ENCODE results near the gene FBXL19. TPM values are rescaled to one million over a fixed set of nuclear protein-coding genes. Genes with fewer than 3 reads are reported as not detected.

FBXL19 gene
- total RNA-seq, 2 donors from 2014 or later, result 24.9 to 25.7 TPM

DNA sequence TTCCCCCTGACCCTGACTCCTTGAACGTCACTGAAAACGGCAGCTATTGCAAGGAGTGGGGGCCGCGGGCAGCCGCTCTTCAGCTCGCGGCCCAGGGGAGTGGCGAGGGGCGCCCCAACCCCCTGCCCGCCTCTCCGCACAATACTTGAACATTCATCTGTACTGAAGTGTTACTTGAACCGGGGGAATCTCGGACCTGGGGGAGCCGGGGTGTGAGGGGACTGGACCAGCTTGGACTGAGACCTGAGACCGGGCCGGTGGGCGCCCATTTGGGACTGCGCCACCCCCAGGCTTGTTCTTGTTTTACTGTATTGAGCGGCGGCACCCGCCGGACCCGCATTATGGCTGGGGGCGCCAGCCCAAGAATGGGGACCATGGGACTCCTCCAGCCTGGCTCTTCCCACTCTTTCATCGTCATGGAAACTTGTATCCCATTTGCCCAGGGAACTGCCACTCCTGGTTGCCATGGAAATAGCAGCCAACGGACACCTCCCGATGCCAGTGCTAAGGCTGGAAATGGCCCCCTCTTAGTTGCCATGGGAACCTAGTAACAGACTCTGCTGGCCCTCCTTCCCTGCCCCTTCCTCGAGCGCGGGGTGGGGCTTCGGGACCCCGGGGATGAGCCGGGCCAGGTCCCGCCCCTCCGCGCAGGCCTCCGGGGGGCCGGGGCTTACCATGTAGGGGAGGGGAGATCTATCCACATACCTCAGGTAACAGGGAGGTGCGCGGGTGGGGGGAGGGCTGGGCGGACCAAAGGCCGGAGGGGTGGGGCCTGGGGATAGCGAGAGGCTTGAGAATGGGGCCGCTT lies 24.7 kb downstream of the FBXL19 start:
- Mint-ChIP-seq H3K4me1 (ENCODE audit: low read depth) (peaks cover 15% of the 10 kb centered on the region), H3K9me3 (no peaks in the 10 kb centered on the region), H3K4me3 (peak overlapping the region in 1 of 2 donors; percentile 93), H3K27me3 (ENCODE audit: low read depth) (no peaks in the 10 kb centered on the region), H3K36me3 (ENCODE audit: insufficient read depth in 2 of 2) (peaks cover 0 to 5% of the 10 kb centered on the region in 2 donors), H3K27ac (no peak overlapping the region)
- ATAC-seq (replicated peaks in 1 of 2) (no peak), DNase-seq (no peak)

DNA sequence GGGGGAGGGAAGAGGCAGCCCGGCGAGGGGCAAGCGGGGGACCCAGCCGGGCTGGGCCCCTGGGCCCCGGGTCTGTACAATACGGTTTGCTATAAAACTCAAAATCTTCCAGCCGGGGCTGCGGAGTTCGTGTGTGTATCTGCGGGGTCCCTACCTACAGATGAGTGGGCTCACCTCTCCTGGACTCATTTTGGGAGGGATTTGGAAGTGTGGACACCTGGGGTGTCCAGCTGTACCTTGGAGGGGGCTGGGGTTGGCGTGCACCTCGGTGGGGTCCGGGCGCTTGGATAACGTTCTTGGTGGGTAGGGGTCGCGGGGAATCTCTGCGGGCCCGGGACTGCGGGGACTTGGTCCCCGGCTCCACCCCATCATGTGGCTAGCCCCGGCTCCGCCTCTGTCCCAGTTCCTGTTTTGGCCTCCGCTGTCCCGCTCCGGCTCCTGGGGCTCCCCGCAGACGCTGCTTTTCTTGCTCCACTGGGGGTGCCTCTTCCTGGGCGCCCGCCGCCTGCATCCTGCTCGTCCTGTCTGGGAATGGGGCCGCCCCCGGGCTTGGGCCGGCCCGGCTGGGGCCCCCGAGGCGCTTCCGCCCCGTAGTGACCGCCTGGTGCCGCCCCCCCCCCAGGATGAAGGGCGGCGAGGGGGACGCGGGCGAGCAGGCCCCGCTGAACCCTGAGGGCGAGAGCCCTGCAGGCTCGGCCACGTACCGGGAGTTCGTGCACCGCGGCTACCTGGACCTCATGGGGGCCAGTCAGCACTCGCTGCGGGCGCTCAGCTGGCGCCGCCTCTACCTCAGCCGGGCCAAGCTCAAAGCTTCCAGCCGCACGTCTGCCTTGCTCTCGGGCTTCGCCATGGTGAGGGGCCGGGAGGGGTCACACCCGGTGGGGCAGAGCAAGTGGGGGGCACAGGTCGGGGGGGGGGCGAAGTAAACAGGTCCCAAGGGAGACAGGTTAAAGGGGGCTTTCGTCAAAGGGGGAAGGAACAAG lies 25.6 kb downstream of the FBXL19 start, which contains the start of gene ORAI3:
TSS of gene ORAI3 (plus strand) at position 402 of the 983 bp plus-strand sequence. CDS start at position 624, 222 bp downstream.
- ATAC-seq (replicated peaks in 1 of 2) (peak; percentile 59 to 71), DNase-seq (peak; percentile 57 to 64)
- H3K9me3 Mint-ChIP-seq, result no peaks in the 10 kb centered on the region
- peaks cover 21% of the 10 kb centered on the region for H3K4me1 Mint-ChIP-seq (ENCODE audit: low read depth)
- peaks cover 0 to 5% of the 10 kb centered on the region in 2 donors for H3K36me3 Mint-ChIP-seq (ENCODE audit: insufficient read depth in 2 of 2)
- H3K27ac Mint-ChIP-seq, result peak within 1 kb of the TSS; percentile 73
- H3K4me3 Mint-ChIP-seq, result peak within 1 kb of the TSS; percentile 93 to 96
- no peaks in the 10 kb centered on the region for H3K27me3 Mint-ChIP-seq (ENCODE audit: low read depth)

DNA sequence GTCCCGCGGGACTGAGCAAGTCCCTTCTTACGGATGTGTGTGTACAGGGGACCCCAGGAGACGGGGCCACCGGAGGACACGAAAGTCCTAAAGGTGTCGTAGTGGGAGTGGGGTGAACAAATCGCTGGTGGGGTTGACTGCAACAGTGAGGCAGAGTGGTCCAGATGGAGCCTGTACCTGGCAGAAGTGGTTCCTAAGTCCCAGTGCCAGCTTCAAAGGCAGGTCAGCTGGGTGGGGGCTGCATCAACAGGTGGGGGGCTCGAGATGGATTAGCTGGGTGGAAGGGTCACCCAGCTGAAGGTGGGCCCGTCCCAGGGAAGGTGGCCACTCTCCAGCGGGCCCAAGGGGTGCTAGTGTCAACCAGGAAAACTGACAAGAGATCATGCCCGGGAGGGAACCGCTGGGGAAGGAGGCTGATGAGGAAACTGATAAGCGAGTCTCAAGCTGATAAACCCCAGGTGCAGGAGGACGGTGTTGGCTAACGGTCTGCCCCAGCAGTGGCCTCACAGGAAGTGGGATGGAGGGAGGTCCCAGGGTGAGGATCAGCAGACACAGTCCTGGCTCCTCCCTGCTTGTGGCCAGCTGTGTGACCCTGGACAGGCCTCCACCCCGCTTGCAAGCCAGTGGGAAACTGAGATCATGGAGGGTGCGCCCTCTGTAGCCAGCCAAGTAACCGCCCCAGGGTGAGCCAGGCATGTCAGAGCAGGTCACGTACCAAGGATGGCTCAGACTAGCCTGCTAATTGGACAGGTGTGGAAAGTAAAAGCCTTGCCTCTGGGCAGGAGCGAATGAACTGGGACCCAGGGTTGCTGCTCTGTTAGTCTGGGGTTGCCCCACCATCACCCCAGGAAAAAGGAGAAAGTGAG lies 26.5 kb downstream of the FBXL19 start:
- peaks cover 22% of the 10 kb centered on the region for H3K4me1 Mint-ChIP-seq (ENCODE audit: low read depth)
- peak overlapping the region; percentile 93 to 96 for H3K4me3 Mint-ChIP-seq
- H3K36me3 Mint-ChIP-seq (ENCODE audit: insufficient read depth in 2 of 2), result peaks cover 0 to 2% of the 10 kb centered on the region in 2 donors
- ATAC-seq (replicated peaks in 1 of 2) (peak; percentile 57 to 65), DNase-seq (peak; percentile 46 to 61)
- peak overlapping the region; percentile 73 for H3K27ac Mint-ChIP-seq
- H3K27me3 Mint-ChIP-seq (ENCODE audit: low read depth), result no peaks in the 10 kb centered on the region
- no peaks in the 10 kb centered on the region for H3K9me3 Mint-ChIP-seq

DNA sequence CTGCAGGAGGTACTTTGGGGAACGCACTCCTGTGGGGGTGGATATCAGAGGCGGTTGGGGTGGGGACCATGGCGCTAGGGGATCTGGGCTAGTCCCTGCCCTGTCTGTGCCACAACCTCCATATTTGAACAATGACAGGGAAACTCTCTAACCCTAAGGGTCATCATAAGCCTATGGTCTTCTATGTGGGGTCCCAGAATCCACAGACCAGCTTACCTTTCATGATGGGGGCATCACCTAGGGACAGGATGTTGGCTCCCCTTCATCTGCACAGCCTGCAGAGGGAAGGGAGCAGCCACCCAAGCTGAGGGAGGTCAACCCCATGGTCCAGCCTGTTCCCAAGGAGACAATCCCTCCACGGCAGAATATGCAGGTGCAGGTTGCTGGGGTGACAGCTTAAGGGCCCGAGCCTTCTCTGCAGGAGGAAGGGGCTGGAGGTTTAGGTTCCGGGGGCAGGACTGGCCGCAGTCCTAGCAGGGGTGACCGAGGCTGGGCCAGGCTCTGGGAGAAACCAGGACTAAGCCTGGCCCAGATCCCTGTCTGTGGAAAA lies 27.2 kb downstream of the FBXL19 start:
- peak in 1 of 2 donors; percentile 1 for ATAC-seq (replicated peaks in 1 of 2)
- DNase-seq, result no peak
- H3K27me3 Mint-ChIP-seq (ENCODE audit: low read depth), result no peaks in the 10 kb centered on the region
- peak overlapping the region; percentile 93 to 96 for H3K4me3 Mint-ChIP-seq
- H3K36me3 Mint-ChIP-seq (ENCODE audit: insufficient read depth in 2 of 2), result peaks cover 0 to 2% of the 10 kb centered on the region in 2 donors
- no peak overlapping the region for H3K27ac Mint-ChIP-seq
- no peaks in the 10 kb centered on the region for H3K9me3 Mint-ChIP-seq
- peaks cover 22% of the 10 kb centered on the region for H3K4me1 Mint-ChIP-seq (ENCODE audit: low read depth)

DNA sequence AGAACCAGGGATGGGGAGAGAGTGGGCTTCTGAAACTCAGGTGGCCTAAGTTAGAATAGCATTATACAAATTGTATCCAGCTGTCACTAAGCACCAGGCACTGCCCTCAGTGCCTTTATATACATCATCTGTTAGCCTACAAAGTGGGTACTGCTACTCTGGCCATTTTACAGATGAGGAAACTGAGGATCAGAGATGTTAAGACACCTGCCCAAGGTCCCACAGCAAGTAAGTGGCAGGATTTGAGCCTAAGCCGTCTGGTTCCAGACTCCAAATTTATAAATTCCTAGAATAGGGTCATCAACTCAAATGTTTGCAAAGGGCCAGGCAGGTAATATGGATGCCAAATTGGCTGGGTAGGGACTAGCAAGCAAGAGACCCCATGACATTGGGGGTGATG lies 27.8 kb downstream of the FBXL19 start:
- peaks cover 25% of the 10 kb centered on the region for H3K4me1 Mint-ChIP-seq (ENCODE audit: low read depth)
- no peaks in the 10 kb centered on the region for H3K36me3 Mint-ChIP-seq (ENCODE audit: insufficient read depth in 2 of 2)
- H3K9me3 Mint-ChIP-seq, result no peaks in the 10 kb centered on the region
- no peak overlapping the region for H3K27ac Mint-ChIP-seq
- no peaks in the 10 kb centered on the region for H3K27me3 Mint-ChIP-seq (ENCODE audit: low read depth)
- ATAC-seq (replicated peaks in 1 of 2) (no peak), DNase-seq (no peak)
- H3K4me3 Mint-ChIP-seq, result peak overlapping the region; percentile 17 to 32

DNA sequence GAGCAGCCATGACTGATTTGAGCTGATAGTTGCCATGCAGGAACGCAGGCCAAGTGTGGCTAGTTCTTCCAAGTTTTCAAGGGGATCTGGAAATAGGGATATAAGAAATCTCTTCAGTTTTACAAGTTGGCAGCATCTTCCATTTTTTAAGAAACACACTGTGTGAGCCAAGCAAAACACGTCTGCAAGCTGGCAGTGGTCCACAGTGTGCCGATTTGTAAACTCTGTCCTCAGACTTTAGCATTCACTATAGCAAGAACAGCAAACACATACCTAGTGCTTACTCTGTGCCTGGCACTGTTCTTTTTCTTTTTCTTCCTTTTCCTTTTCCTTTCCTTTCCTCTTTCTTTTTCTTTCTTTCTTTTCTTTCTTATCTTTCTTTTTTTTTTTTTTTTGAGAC lies 28.4 kb downstream of the FBXL19 start:
- H3K36me3 Mint-ChIP-seq (ENCODE audit: insufficient read depth in 2 of 2), result no peaks in the 10 kb centered on the region
- DNase-seq (no peak), ATAC-seq (replicated peaks in 1 of 2) (no peak)
- H3K4me3 Mint-ChIP-seq, result no peak overlapping the region
- H3K27me3 Mint-ChIP-seq (ENCODE audit: low read depth), result no peaks in the 10 kb centered on the region
- H3K9me3 Mint-ChIP-seq, result no peaks in the 10 kb centered on the region
- H3K27ac Mint-ChIP-seq, result no peak overlapping the region
- peaks cover 29% of the 10 kb centered on the region for H3K4me1 Mint-ChIP-seq (ENCODE audit: low read depth)

DNA sequence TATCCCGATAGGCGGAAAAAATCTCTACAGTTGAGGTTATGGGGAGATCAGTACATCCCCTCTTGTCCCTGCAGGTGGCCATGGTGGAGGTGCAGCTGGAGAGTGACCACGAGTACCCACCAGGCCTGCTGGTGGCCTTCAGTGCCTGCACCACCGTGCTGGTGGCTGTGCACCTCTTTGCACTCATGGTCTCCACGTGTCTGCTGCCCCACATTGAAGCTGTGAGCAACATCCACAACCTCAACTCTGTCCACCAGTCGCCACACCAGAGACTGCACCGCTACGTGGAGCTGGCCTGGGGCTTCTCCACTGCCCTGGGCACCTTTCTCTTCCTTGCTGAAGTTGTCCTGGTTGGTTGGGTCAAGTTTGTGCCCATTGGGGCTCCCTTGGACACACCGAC lies 29.7 kb downstream of the FBXL19 start:
- ATAC-seq (replicated peaks in 1 of 2), result no peak
- Mint-ChIP-seq H3K36me3 (ENCODE audit: insufficient read depth in 2 of 2) (no peaks in the 10 kb centered on the region), H3K27ac (no peak overlapping the region)

DNA sequence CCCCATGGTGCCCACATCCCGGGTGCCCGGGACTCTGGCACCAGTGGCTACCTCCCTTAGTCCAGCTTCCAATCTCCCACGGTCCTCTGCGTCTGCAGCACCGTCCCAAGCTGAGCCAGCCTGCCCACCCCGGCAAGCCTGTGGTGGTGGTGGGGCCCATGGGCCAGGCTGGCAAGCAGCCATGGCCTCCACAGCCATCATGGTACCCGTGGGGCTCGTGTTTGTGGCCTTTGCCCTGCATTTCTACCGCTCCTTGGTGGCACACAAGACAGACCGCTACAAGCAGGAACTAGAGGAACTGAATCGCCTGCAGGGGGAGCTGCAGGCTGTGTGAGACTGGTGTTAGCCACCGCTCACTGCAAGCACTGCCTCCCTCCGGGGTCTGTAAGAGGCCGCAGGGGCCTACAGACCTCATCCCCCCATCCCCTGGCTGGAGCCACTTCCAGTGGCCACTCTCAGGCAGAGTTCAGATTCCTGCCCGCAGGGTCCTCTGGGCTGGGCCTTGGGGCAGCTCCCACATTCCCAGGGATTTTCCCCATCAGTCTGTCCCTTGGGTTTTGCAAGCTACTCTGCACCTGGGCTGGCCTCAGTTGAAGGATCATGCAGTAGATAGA lies 30.2 kb downstream of the FBXL19 start:
- H3K9me3 Mint-ChIP-seq, result no peaks in the 10 kb centered on the region

More for the DNA sequence above, 29.7 kb downstream of the FBXL19 start:
- no peaks in the 10 kb centered on the region for H3K9me3 Mint-ChIP-seq
- H3K27me3 Mint-ChIP-seq (ENCODE audit: low read depth), result no peaks in the 10 kb centered on the region
- no peak for DNase-seq
- peaks cover 29% of the 10 kb centered on the region for H3K4me1 Mint-ChIP-seq (ENCODE audit: low read depth)
- no peak overlapping the region for H3K4me3 Mint-ChIP-seq

DNA sequence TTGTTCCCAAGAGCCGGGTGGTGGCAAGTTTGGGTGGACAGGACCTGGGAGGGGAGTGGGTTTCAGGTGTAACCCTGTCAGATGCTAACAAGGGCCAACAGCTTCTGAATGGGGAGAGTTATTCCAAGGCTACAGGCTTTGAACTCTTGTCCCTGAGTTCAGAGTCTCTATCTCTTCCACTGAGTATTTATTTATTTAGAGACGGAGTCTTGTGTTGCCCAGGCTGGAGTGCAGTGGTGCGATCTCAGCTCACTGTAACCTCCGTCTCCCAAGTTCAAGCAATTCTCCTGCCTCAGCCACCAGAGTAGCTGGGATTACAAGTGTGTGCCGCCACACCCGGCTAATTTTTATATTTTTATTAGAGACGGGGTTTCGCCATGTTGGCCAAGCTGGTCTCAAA lies 31.6 kb downstream of the FBXL19 start:
- Mint-ChIP-seq H3K36me3 (ENCODE audit: insufficient read depth in 2 of 2) (peaks cover under 1 to 10% of the 10 kb centered on the region in 2 donors), H3K4me3 (no peak overlapping the region), H3K9me3 (no peaks in the 10 kb centered on the region), H3K27ac (no peak overlapping the region), H3K27me3 (ENCODE audit: low read depth) (no peaks in the 10 kb centered on the region), H3K4me1 (ENCODE audit: low read depth) (peaks cover 42% of the 10 kb centered on the region)
- DNase-seq (no peak), ATAC-seq (replicated peaks in 1 of 2) (no peak)

More for the DNA sequence above, 30.2 kb downstream of the FBXL19 start:
- no peak overlapping the region for H3K4me3 Mint-ChIP-seq
- no peaks in the 10 kb centered on the region for H3K27me3 Mint-ChIP-seq (ENCODE audit: low read depth)
- H3K27ac Mint-ChIP-seq, result no peak overlapping the region
- peaks cover 34% of the 10 kb centered on the region for H3K4me1 Mint-ChIP-seq (ENCODE audit: low read depth)
- peaks cover 0 to 2% of the 10 kb centered on the region in 2 donors for H3K36me3 Mint-ChIP-seq (ENCODE audit: insufficient read depth in 2 of 2)
- ATAC-seq (replicated peaks in 1 of 2) (peak; percentile 16 to 27), DNase-seq (peak; percentile 74)

DNA sequence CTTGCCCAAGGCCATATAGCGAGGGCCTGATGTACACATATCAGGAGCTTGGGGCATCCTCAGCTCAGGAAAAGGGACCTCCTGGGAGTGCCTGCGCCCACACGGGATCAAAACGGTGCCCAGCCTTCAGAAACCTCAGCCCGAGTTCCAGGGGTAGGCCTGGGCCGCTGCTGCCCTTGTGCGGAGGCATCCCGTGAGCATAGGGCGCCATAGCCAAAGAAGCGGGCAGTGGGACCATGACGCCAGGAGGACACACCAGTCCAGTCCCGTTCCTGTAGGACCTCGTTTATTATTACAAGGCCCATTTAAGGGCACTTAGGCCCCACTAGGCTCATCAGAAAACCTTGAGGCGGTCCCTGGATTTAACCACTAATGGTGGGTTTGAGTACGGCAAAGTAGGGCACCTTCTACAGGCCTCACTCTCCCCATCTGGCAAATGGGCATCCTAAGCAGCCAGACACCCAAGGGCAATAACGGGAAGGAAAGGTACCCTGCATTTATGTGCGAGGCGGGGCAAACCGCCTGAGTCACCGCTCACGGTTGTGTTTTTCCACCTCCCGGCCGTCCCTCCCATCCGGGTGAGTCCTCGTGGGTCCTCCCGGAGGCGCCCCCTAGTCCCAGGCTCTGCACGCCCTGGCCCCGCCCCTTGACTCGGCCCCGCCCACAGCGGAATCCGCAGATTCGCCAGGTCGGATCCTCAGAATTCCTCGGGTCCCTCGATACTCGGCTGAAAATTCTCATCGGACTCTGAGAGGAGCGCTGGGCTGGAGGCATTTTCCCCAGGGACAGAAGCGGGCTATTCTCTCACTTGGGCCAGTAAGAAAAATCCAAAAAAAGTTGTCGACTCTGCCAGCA lies 33.5 kb downstream of the FBXL19 start:
- H3K4me1 Mint-ChIP-seq (ENCODE audit: low read depth), result peaks cover 38% of the 10 kb centered on the region
- no peaks in the 10 kb centered on the region for H3K27me3 Mint-ChIP-seq (ENCODE audit: low read depth)
- H3K9me3 Mint-ChIP-seq, result no peaks in the 10 kb centered on the region
- H3K36me3 Mint-ChIP-seq (ENCODE audit: insufficient read depth in 2 of 2), result peaks cover 6 to 25% of the 10 kb centered on the region in 2 donors
- ATAC-seq (replicated peaks in 1 of 2) (peak; percentile 79 to 81), DNase-seq (peak; percentile 91 to 94)
- H3K27ac Mint-ChIP-seq, result peak overlapping the region; percentile 99
- peak overlapping the region; percentile 95 to 98 for H3K4me3 Mint-ChIP-seq

All from activated T-cell treated with anti-CD3 and anti-CD28 coated beads, Interleukin-2, amount 50 U/mL, for 72 hours (primary cell).